Kidney epithelial cell (primary cell): ENCODE measurements around the gene MPZL3. TPM values are rescaled to one million over a fixed set of nuclear protein-coding genes. Genes with fewer than 3 reads are reported as not detected.

ENCODE experiments used
- DNase-seq: peaks from one replicate; pipeline ENCODE4 v3.0.0-alpha.2; 2010; ENCODE audit warnings: low read depth
- H3K27me3 ChIP-seq: 2 replicates; pipeline ENCODE4 v1.6.0; 2011; ENCODE audit warnings: low read length; ENCODE audit not compliant: control insufficient read depth, insufficient read depth
- H3K36me3 ChIP-seq: 2 replicates; pipeline ENCODE4 v1.5.1; 2011; ENCODE audit warnings: low read length; ENCODE audit not compliant: control insufficient read depth, insufficient read depth
- H3K4me3 ChIP-seq: 2 replicates; pipeline ENCODE4 v1.5.1; 2011; ENCODE audit warnings: low read depth, mild to moderate bottlenecking, control low read depth, low read length
- total RNA-seq: library from RNA; depleted of rRNA; stranded (reverse); fragments of >200 nt; gene quantifications from 2 replicates; pipeline ENCODE4 v1.2.3, GENCODE V29; 2015
- TF ChIP-seq, protein P1 (sequence below): IDR thresholded peaks from 2 replicates; pipeline ENCODE4 v1.5.1; 2011; ENCODE audit warnings: mild to moderate bottlenecking, moderate library complexity, low read length, control low read depth, inconsistent platforms; ENCODE audit not compliant: insufficient read depth, poor library complexity, severe bottlenecking

MPZL3 gene
- total RNA-seq, 1 donor from 2014 or later = 9.4 TPM

DNA sequence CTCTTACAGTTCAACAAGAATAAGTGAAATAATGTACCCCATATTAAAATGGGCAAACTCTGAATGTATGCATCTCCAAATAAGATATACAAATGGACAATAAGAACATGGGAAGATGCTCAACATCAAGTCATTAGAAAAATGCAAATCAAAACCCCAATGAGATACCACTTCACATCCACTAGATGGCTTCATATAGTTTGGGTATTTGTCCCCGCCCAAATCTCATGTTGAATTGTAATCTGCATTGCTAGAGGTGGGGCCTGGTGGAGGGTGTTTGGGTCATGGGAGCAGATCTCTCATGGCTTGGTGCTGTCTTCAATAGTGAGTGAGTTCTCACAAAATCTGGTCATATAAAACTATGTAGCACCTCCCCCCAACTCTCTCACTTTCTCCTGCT, 6.2 kb upstream of the MPZL3 start:
- no peak for DNase-seq
- H3K27me3 ChIP-seq = no peaks in the 10 kb centered on the region

DNA sequence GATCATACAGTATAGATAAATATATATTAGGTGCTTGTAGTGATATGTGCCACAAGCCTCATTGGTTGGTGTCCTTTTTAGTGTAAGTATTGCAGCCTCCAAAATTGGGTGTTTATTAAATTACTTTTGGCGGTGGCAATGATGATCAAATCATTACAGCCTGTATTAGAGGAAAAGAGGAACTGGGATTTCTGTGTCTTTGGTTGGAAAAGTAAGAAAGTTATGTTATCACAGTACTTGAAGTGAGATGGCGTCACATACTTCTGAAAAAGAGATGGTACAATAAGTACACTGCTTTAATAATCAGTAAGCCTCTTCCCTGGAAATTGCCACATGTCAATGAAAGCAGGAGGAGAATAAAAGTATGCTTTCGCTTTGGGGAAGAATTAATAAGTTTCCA, 523 bp upstream of the MPZL3 start:
- Histone ChIP-seq H3K27me3 (no peaks in the 10 kb centered on the region), H3K4me3 (peak overlapping the region; percentile 91), H3K36me3 (no peaks in the 10 kb centered on the region)
- TF ChIP-seq, protein P1, sequence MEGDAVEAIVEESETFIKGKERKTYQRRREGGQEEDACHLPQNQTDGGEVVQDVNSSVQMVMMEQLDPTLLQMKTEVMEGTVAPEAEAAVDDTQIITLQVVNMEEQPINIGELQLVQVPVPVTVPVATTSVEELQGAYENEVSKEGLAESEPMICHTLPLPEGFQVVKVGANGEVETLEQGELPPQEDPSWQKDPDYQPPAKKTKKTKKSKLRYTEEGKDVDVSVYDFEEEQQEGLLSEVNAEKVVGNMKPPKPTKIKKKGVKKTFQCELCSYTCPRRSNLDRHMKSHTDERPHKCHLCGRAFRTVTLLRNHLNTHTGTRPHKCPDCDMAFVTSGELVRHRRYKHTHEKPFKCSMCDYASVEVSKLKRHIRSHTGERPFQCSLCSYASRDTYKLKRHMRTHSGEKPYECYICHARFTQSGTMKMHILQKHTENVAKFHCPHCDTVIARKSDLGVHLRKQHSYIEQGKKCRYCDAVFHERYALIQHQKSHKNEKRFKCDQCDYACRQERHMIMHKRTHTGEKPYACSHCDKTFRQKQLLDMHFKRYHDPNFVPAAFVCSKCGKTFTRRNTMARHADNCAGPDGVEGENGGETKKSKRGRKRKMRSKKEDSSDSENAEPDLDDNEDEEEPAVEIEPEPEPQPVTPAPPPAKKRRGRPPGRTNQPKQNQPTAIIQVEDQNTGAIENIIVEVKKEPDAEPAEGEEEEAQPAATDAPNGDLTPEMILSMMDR = no peak
- no peak for DNase-seq

More for the DNA sequence above, 6.2 kb upstream of the MPZL3 start:
- no peaks in the 10 kb centered on the region for H3K36me3 ChIP-seq
- no peak overlapping the region for H3K4me3 ChIP-seq
- TF ChIP-seq, protein P1 = peak; percentile 31

- TF ChIP-seq, protein P1 = no peak
- DNase-seq = no peak
- Histone ChIP-seq H3K36me3 (no peaks in the 10 kb centered on the region), H3K4me3 (no peak overlapping the region), H3K27me3 (no peaks in the 10 kb centered on the region)
Observed at GRCh38 chr11:118247041-118247440, 5.1 kb downstream of the MPZL3 start.

- TF ChIP-seq, protein P1 = no peak
- H3K27me3 ChIP-seq = no peaks in the 10 kb centered on the region
- H3K4me3 ChIP-seq = no peak overlapping the region
- H3K36me3 ChIP-seq = no peaks in the 10 kb centered on the region
- no peak for DNase-seq
Observed at GRCh38 chr11:118245936-118246562, 6.1 kb downstream of the MPZL3 start.

DNA sequence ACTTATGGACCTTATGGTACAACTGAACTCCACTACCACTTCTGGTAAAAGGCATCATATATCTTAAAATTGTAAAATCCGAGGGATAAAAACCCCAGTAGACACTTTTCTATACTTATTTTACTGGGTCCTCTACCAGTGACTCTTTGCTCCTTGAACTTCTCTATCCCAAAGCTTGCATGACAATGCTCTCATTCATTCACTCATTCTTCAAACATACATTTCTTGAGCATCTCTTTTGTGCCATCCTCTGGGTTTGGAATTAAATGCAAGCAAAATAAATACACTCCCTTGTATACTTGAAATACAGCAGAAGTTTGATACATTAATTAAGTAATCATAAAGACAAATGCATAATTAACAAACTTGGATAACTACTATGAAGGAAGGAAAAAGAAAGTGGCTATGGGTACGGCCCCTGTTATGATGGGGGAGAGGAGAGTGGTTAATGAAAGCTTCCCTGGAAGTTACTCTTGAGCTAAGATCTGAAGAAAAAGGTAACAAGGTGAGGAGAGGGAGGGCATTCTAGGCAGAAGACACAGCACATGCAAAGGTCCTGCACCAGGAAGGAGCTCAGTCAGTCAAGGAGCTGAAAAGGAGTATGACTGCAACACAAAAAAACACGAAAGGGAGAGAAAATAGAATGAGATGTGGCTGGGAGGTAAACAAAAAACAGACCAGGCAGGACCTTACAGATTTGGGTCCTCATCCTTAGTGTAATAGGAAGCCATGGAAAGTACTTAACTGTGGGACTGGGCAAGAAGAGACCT, 8.0 kb downstream of the MPZL3 start:
- no peak overlapping the region for H3K4me3 ChIP-seq
- DNase-seq = no peak
- H3K36me3 ChIP-seq = no peaks in the 10 kb centered on the region
- TF ChIP-seq, protein P1 = no peak
- H3K27me3 ChIP-seq = no peaks in the 10 kb centered on the region
